Measurements from ENCODE around the gene ZNF799. TPM values are rescaled to one million over a fixed set of nuclear protein-coding genes. Genes with fewer than 3 reads are reported as not detected.
"Not testable (repeated sequence)": the region's sequence is repeated elsewhere in the genome, so short reads cannot be mapped to it uniquely, and the experiment has no call there.

The ZNF799 gene
- total RNA-seq, 2 donors from 2014 or later: 2.4 to 3.6 TPM

DNA sequence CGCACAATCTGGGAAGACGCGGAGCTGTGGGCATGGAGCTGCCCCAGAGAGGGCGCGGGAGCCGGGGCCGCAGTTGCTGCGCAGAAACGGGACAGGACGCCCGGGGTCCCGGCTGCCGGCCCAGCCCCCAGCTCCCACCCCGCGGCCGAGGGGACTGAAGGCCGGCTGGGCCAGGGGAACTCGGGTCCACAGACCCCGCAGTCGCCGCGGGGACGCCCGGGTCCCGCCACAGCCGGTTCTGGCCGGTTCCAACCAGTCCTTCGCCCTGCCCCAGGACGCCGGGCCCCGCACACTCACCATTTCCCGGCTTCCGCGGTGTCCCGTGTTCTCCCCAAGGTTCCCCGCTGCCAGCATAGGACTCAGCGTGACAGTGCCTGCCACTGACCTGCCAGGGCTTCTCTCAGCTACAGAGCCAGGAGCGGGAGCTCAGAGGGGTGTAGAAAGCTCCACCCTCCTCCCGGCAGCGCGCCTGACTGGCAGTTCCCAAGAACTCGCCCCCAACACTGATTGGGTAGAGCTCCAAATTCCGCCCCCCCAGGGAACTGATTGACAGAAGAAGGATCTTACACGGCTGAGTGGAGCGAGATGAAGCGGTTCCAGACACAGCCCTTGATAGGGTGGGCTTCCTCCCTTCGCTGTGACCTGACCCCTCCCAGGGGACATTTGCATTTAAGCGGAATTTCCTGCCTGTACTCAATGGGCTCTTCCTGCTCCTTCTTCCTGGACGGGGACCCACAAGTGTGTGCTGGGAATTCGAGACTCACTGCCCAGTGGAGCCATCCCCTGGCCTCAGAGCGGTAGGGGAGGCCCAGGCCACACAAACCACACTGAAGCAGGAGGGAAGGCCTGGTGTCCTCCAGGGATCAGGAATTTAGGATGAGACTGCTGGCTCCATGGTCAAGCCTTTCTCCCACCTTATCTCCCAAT is 35.6 kb downstream of the ZNF799 start, which contains the start of gene ZNF442:
Gene ZNF442 (minus strand): TSS at position 448 of the 927 bp plus-strand sequence. CDS start 2,052 bp downstream, outside the sequence.
- intact Hi-C loops (cut with DNase I): loop anchor here in 1 of 2 donors (2.0 kb wide), 1 partner anchor 71 kb away; the partner anchor contains the start of gene ZNF44
- DNase-seq: peak; percentile 98
- peak; percentile 98 to 100 for ATAC-seq

DNA sequence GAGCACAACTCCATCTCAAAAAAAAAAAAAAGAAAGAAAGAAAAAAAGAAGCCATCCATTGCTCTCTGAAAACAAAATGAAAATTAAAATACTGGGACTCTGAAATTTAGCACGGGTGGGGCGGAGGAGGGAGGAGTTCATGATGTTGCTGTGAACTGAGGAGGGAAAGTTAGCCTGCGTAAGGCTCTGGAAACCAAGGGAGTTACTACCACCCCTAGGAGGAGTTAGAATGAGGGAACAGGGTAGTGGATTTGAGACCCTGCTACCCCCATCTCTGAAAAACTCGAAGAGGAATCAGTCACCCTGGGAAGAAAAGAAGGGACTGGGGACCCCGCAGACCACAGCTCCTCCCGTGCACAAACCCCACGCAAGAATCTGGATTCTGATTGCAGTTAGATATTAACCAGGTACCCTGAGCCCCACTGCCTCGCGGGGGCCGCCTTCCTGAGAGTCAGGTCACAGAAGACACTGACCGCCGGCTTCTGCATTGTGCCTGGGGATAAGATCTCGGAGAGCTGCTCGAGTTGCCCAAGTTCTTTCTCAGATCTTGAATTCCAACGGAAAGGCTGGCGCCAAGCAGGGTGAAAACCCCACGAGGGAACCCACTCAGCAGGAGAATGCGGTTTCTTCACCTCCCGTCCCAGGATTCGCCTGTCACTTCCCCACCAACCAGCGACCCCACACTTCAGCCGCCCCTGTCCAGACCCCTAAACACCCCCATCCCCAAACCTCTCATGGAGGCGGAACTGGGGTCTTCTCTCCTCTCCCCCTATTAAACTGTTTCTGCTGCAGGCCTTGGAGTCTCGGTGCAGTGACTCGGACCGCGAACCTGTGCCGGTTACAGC is 36.5 kb downstream of the ZNF799 start:
- intact Hi-C loops (cut with DNase I): loop anchor here in 1 of 2 donors (2.0 kb wide), 1 partner anchor 70 kb away; the partner anchor contains the start of gene ZNF44
- ATAC-seq (peak; percentile 2 to 19), DNase-seq (peak; percentile 30)

DNA sequence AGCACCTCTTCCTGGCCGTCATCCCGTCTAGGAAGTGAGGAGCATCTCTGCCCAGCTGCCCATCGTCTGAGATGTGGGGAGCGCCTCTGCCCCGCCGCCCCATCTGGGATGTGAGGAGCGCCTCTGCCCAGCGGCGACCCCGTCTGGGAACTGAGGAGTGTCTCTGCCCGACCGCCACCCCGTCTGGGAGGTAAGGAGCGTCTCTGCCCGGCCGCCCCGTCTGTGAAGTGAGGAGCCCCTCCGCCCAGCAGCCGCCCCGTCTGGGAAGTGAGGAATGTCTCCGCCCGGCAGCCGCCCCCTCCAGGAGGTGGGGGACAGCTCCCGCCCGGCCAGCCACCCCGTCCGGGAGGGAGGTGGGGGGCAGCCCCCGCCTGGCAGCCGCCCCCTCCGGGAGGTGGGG is 38.8 kb downstream of the ZNF799 start:
- DNase-seq; ATAC-seq; intact Hi-C loops (cut with DNase I): not testable (repeated sequence)

DNA sequence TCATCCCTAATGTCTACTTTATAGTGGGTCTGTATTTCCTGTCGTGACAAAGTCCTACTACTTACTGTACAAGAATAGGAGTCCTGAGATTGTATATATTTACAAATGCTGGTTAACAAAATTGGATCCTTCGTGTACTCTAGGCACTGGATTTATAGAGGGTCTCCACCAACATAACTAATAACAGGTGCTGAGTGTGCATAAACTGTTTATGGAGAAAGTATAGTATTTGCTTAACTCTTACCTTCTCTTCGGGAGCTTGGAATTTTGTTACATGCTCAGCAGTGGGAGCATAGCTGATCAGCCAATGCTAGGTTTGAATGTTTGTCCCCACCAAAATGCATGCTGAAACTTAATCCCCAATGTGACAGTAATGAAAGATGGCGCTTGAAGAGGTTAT is 47.7 kb downstream of the ZNF799 start:
- no peak for ATAC-seq
- no peak for DNase-seq
- intact Hi-C loops (cut with DNase I): no loop called here

DNA sequence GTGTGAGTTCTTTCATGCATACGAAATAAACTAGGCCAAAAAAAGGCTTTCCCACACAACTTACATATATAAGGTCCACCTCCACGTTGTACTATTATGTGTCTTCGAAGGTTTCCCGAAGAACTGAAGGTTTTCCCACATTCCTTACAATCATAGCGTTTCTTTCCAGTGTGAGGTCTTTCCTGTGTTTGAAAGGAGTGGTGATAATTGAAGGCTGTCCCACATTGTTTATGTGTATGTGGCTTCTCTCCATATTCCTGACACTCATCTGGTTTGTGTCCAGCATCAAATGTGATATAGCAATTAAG is 50.2 kb downstream of the ZNF799 start:
- ATAC-seq: no peak
- intact Hi-C loops (cut with DNase I): no loop called here
- no peak for DNase-seq

DNA sequence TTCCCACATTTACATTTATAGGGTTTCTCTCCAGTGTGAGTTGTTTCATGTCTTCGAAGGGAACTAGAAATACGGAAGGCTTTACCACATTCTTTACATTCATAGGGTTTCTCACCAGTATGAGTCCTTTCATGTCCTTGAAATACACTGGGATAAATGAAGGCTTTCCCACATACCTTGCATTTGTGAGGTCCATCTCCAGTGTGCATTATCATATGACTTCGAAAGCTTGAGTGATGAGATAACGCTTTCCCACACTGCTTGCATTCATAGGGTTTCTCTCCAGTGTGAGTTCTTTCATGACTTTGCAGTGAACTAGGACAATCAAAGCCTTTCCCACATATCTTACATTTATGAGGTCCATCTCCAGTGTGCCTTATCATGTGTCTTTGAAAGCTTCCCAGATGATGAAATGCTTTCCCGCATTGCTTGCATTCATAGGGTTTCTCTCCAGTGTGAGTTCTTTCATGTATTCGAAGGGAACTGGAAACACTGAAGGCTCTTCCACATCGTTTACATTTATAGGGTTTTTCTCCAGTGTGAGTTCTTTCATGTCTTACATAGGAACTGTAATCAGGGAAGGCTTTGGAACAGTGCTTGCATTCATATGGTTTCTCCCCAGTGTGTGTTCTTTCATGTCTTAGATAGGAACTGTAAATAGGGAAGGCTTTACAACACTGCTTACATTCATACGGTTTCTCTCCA is 50.7 kb downstream of the ZNF799 start:
- DNase-seq (no peak), ATAC-seq (no peak)
- intact Hi-C loops (cut with DNase I): no loop called here

DNA sequence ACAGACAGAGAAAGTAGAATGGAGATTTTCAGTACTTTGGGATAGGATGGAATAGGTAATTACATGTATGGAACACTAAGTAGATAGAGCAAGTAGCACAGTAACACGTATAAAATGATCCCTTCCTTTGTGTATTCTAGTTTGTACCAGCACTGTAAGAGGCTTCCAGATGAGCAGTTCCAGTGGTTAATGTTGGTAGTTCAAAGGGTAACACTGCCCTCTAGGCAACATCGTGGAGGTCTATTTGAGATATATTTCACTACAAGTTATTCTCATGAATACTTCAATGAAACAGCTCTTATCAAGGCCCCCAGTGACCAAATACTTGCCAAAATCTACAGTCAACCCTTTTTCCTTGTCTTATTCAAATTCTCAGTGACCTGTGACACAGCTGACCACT is 54.2 kb downstream of the ZNF799 start:
- DNase-seq (no peak), ATAC-seq (no peak)
- intact Hi-C loops (cut with DNase I): no loop called here

DNA sequence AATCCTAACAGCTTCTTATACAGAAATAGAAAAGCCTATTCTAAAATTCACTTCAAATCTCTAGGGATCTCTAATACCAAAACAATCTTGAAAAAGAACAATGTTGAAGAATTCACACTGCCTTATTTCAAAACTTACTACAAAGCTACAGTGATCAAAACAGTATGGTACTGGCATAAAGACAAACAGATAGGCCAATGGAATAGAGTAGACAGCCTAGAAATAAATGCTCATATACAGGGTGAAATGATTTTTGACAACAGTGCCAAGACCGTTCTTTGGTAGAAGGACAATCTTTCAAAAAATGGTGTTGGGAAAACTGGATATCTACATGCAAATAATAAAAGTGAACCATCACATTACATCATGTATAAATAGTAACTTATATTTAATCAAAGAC is 55.9 kb downstream of the ZNF799 start:
- DNase-seq (no peak), ATAC-seq (no peak)
- intact Hi-C loops (cut with DNase I): no loop called here

Other genes starting within 250 kb of the ZNF799 start
- gene ZNF625, start 244.5 kb downstream of the ZNF799 start, total RNA-seq: 1 to 10 TPM; 3.3 to 4.2 TPM
- 1 to 10 TPM; 5.0 to 6.5 TPM for gene ZNF136, start 238.2 kb downstream of the ZNF799 start, total RNA-seq
- gene ZNF44, start 106.4 kb downstream of the ZNF799 start, total RNA-seq: 10 to 100 TPM in 1 of 2 donors, 1 to 10 TPM in 1; 7.4 to 11.5 TPM
- 1 to 10 TPM; 3.8 to 6.3 TPM for gene ZNF563, start 67.6 kb downstream of the ZNF799 start, total RNA-seq
- 1 to 10 TPM; 2.9 to 4.3 TPM for gene ZNF442, start 35.6 kb downstream of the ZNF799 start, total RNA-seq
- 1 to 10 TPM; 2.0 to 2.8 TPM for gene ZNF443, start 39.8 kb upstream of the ZNF799 start, total RNA-seq
- 1 to 10 TPM; 1.2 to 1.3 TPM for gene ZNF709, start 83.5 kb upstream of the ZNF799 start, total RNA-seq
- gene ZNF564, start 150.2 kb upstream of the ZNF799 start, total RNA-seq: 10 to 100 TPM in 1 of 2 donors, 1 to 10 TPM in 1; 7.7 to 11.9 TPM
- 1 to 10 TPM; 4.1 to 4.4 TPM for gene ZNF490, start 209.5 kb upstream of the ZNF799 start, total RNA-seq
- gene ZNF791, start 209.6 kb upstream of the ZNF799 start, total RNA-seq: 10 to 100 TPM; 18.9 to 21.5 TPM